Inflammatory macrophage (primary cell): ENCODE results near the gene TLN1.

Experiments
- DNase-seq, 2 donors: peaks; one replicate each; pipeline ENCODE4 v3.0.0-alpha.2; 2020 to 2022

The TLN1 gene

GRCh38 chr9:35703906-35704672 is 27.9 kb downstream of the TLN1 start:
- DNase-seq: no peak

- peak; percentile 60 to 64 for DNase-seq
Observed at GRCh38 chr9:35702696-35703095, 29.3 kb downstream of the TLN1 start.

- no peak for DNase-seq
Observed at GRCh38 chr9:35700942-35701341, 31.1 kb downstream of the TLN1 start.

GRCh38 chr9:35700031-35700430 is 32.0 kb downstream of the TLN1 start:
- no peak for DNase-seq

GRCh38 chr9:35698231-35698630 is 33.8 kb downstream of the TLN1 start:
- DNase-seq: no peak

- no peak for DNase-seq
Observed at GRCh38 chr9:35697486-35697885, 34.5 kb downstream of the TLN1 start.

- DNase-seq: peak; percentile 27 to 48
Observed at GRCh38 chr9:35696520-35697215, 35.3 kb downstream of the TLN1 start.

- no peak for DNase-seq
Observed at GRCh38 chr9:35695943-35696401, 36.0 kb downstream of the TLN1 start.

GRCh38 chr9:35691757-35692301 is 40.2 kb downstream of the TLN1 start:
- DNase-seq: no peak

GRCh38 chr9:35691334-35691650 is 40.7 kb downstream of the TLN1 start:
- peak; percentile 46 to 60 for DNase-seq

GRCh38 chr9:35690614-35691333 is 41.2 kb downstream of the TLN1 start:
- peak; percentile 35 to 51 for DNase-seq

- DNase-seq: no peak
Observed at GRCh38 chr9:35690294-35690613, 41.7 kb downstream of the TLN1 start.

GRCh38 chr9:35689542-35690293 is 42.3 kb downstream of the TLN1 start, which contains the start of gene TPM2:
TPM2 (minus strand) TSS chr9:35689925; CDS start chr9:35689817, 108 bp downstream.
- DNase-seq: no peak

- DNase-seq: peak; percentile 40 to 50
Observed at GRCh38 chr9:35688558-35689541, 43.1 kb downstream of the TLN1 start.

GRCh38 chr9:35687972-35688557 is 43.9 kb downstream of the TLN1 start:
- DNase-seq: no peak

GRCh38 chr9:35687306-35687705 is 44.7 kb downstream of the TLN1 start:
- DNase-seq: no peak

- DNase-seq: no peak
Observed at GRCh38 chr9:35686222-35687203, 45.5 kb downstream of the TLN1 start.

- no peak for DNase-seq
Observed at GRCh38 chr9:35685506-35685905, 46.5 kb downstream of the TLN1 start.

- no peak for DNase-seq
Observed at GRCh38 chr9:35684921-35685320, 47.1 kb downstream of the TLN1 start.

GRCh38 chr9:35683323-35683722 is 48.7 kb downstream of the TLN1 start:
- no peak for DNase-seq
